PC-3 (cell line): Measurements from ENCODE around the gene SIT1.
"Not testable (repeated sequence)": the region's sequence is repeated elsewhere in the genome, so short reads cannot be mapped to it uniquely, and the experiment has no call there.

Experiments used
- EZH2 ChIP-seq: fragments of 300-600 bp; sonication (generic); IDR thresholded peaks from one replicate; pipeline ENCODE4 v1.6.1; 2017; ENCODE audit warnings: antibody characterized with exemption, mild to moderate bottlenecking, low read length; ENCODE audit not compliant: unreplicated experiment
- TF ChIP-seq, protein P1 (sequence below): fragments of 300-600 bp; sonication (generic); conservative IDR thresholded peaks from 2 replicates; pipeline ENCODE4 v1.5.1; 2017; ENCODE audit warnings: antibody characterized with exemption, low read depth, mild to moderate bottlenecking, low read length

DNA sequence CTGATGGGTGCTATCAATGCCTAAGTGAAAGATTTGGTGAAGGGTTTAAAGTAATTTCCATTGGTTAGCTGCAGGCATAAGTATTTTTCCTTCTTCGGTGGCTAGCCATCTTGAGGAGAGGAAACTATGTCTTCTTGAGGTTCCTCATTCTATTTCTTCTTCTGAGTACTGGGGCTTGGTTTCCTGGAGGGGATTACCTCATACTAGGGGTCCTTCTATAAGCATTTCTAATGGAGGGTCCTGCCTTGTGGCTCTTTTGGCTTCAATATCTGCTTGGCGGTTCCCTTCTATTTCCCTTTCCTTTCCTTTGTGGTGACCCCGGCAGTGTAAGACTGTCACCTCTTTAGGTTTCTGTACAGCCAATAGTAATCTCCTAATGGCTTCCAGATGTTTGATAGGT, 9.3 kb downstream of the SIT1 start:
- not testable (repeated sequence) for TF ChIP-seq EZH2
- TF ChIP-seq, protein P1, sequence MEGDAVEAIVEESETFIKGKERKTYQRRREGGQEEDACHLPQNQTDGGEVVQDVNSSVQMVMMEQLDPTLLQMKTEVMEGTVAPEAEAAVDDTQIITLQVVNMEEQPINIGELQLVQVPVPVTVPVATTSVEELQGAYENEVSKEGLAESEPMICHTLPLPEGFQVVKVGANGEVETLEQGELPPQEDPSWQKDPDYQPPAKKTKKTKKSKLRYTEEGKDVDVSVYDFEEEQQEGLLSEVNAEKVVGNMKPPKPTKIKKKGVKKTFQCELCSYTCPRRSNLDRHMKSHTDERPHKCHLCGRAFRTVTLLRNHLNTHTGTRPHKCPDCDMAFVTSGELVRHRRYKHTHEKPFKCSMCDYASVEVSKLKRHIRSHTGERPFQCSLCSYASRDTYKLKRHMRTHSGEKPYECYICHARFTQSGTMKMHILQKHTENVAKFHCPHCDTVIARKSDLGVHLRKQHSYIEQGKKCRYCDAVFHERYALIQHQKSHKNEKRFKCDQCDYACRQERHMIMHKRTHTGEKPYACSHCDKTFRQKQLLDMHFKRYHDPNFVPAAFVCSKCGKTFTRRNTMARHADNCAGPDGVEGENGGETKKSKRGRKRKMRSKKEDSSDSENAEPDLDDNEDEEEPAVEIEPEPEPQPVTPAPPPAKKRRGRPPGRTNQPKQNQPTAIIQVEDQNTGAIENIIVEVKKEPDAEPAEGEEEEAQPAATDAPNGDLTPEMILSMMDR = not testable (repeated sequence)
